SK-N-SH treated with all-trans-retinoic acid at 6 μM for 48 hours (cell line): ENCODE data around the gene OTC.

ENCODE experiments used
- ATAC-seq: fragments of 200-7000 bp; cut with Tn5 transposase; 3 replicates; pipeline ENCODE4 v1.9.1; 2020; ENCODE audit warnings: mild to moderate bottlenecking, moderate library complexity
- ARNTL ChIP-seq: fragments of 450-650 bp; formaldehyde crosslinking; IDR thresholded peaks from 2 replicates; pipeline ENCODE4 v1.5.0; 2020; ENCODE audit warnings: low read depth, mild to moderate bottlenecking, moderate library complexity, borderline replicate concordance
- BACH2 ChIP-seq: fragments of 250-450 bp; sonication (Bioruptor Pico); IDR thresholded peaks from 2 replicates; pipeline ENCODE4 v1.9.0; 2021; ENCODE audit warnings: mild to moderate bottlenecking, borderline replicate concordance
- CSDC2 ChIP-seq: fragments of 250-450 bp; sonication (Bioruptor Pico); IDR thresholded peaks from 2 replicates; pipeline ENCODE4 v1.5.0; 2020; ENCODE audit warnings: mild to moderate bottlenecking, moderate library complexity
- ESRRG ChIP-seq: fragments of 250-450 bp; sonication (Bioruptor Pico); IDR thresholded peaks from 2 replicates; pipeline ENCODE4 v1.6.1; 2021; ENCODE audit warnings: mild to moderate bottlenecking
- GLIS3 ChIP-seq: fragments of 250-450 bp; sonication (Bioruptor Pico); IDR thresholded peaks from 2 replicates; pipeline ENCODE4 v1.5.0; 2020; ENCODE audit warnings: mild to moderate bottlenecking, moderate library complexity
- OSR1 ChIP-seq: fragments of 250-450 bp; sonication (Bioruptor Pico); IDR thresholded peaks from 2 replicates; pipeline ENCODE4 v1.8.0; 2022; ENCODE audit warnings: moderate library complexity, mild to moderate bottlenecking, inconsistent platforms
- PPARA ChIP-seq: fragments of 250-450 bp; sonication (Bioruptor Pico); IDR thresholded peaks from 2 replicates; pipeline ENCODE4 v1.5.0; 2020; ENCODE audit warnings: mild to moderate bottlenecking, borderline replicate concordance
- RARB ChIP-seq: fragments of 250-450 bp; sonication (Bioruptor Pico); IDR thresholded peaks from 2 replicates; pipeline ENCODE4 v1.8.0; 2021; ENCODE audit warnings: mild to moderate bottlenecking, moderate library complexity
- SNAI2 ChIP-seq: fragments of 250-450 bp; sonication (Bioruptor Pico); IDR thresholded peaks from 2 replicates; pipeline ENCODE4 v1.5.0; 2020; ENCODE audit warnings: mild to moderate bottlenecking, moderate library complexity
- TCF4 ChIP-seq: fragments of 250-450 bp; sonication (Bioruptor Pico); IDR thresholded peaks from 2 replicates; pipeline ENCODE4 v1.8.0; 2021; ENCODE audit warnings: mild to moderate bottlenecking, moderate library complexity, borderline replicate concordance
- TOX ChIP-seq: fragments of 250-450 bp; sonication (Bioruptor Pico); IDR thresholded peaks from 2 replicates; pipeline ENCODE4 v1.8.0; 2021; ENCODE audit warnings: mild to moderate bottlenecking, moderate library complexity, borderline replicate concordance
- ZC3H10 ChIP-seq: fragments of 250-450 bp; sonication (Bioruptor Pico); IDR thresholded peaks from 2 replicates; pipeline ENCODE4 v1.5.1; 2021; ENCODE audit warnings: mild to moderate bottlenecking, moderate library complexity
- ZFP3 ChIP-seq: fragments of 250-450 bp; sonication (Bioruptor Pico); IDR thresholded peaks from 2 replicates; pipeline ENCODE4 v1.5.0; 2020; ENCODE audit warnings: mild to moderate bottlenecking, moderate library complexity
- ZFP30 ChIP-seq: fragments of 450-650 bp; formaldehyde crosslinking; IDR thresholded peaks from 2 replicates; pipeline ENCODE4 v1.5.0; 2022; ENCODE audit warnings: mild to moderate bottlenecking, moderate library complexity
- ZNF70 ChIP-seq: fragments of 450-650 bp; formaldehyde crosslinking; IDR thresholded peaks from 2 replicates; pipeline ENCODE4 v1.5.0; 2020; ENCODE audit warnings: mild to moderate bottlenecking, moderate library complexity
- ZNF8 ChIP-seq: fragments of 450-650 bp; formaldehyde crosslinking; IDR thresholded peaks from 2 replicates; pipeline ENCODE4 v1.5.0; 2020; ENCODE audit warnings: mild to moderate bottlenecking, moderate library complexity
- TF ChIP-seq, protein P1 (sequence below): fragments of 250-450 bp; sonication (Bioruptor Pico); IDR thresholded peaks from 2 replicates; pipeline ENCODE4 v1.5.0; 2020; ENCODE audit warnings: mild to moderate bottlenecking, moderate library complexity
- TF ChIP-seq, protein P2 (sequence below): fragments of 250-450 bp; sonication (Bioruptor Pico); IDR thresholded peaks from 2 replicates; pipeline ENCODE4 v1.5.1; 2020; ENCODE audit warnings: low read depth, mild to moderate bottlenecking, moderate library complexity
- TF ChIP-seq, protein P3 (sequence below): fragments of 250-450 bp; sonication (Bioruptor Pico); IDR thresholded peaks from 2 replicates; pipeline ENCODE4 v1.8.0; 2021; ENCODE audit warnings: low read depth, mild to moderate bottlenecking, moderate library complexity, borderline replicate concordance
- TF ChIP-seq, protein P4 (sequence below): fragments of 250-450 bp; sonication (Bioruptor Pico); IDR thresholded peaks from 2 replicates; pipeline ENCODE4 v1.8.0; 2020; ENCODE audit warnings: mild to moderate bottlenecking, moderate library complexity, borderline replicate concordance

Gene OTC

DNA sequence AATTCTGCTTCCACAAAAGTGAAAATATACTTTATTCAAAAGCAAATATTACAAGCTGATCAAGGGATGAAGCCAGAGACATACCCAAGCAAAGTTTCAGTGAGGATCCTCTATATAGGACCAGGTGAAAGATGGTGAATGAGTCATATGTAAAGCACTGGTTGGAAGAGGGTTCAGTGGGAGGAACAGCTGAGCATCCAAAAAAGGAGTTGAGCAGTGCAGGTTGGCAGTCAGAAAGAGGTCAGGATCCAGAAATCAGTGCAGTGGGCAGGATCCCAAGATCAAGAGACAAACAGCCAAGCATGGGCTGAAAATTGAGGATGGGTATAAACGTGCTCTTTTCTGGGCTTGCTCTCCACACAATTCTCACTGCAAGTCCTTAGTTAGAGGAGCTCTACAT, 30.3 kb downstream of the OTC start:
- TF ChIP-seq ZFP3 (CRISPR knock-in tag) (no peak), ZFP30 (CRISPR knock-in tag) (no peak), ESRRG (CRISPR knock-in tag) (no peak), ZNF70 (CRISPR knock-in tag) (no peak), SNAI2 (no peak), TOX (no peak), BACH2 (no peak)
- TF ChIP-seq, protein P1, sequence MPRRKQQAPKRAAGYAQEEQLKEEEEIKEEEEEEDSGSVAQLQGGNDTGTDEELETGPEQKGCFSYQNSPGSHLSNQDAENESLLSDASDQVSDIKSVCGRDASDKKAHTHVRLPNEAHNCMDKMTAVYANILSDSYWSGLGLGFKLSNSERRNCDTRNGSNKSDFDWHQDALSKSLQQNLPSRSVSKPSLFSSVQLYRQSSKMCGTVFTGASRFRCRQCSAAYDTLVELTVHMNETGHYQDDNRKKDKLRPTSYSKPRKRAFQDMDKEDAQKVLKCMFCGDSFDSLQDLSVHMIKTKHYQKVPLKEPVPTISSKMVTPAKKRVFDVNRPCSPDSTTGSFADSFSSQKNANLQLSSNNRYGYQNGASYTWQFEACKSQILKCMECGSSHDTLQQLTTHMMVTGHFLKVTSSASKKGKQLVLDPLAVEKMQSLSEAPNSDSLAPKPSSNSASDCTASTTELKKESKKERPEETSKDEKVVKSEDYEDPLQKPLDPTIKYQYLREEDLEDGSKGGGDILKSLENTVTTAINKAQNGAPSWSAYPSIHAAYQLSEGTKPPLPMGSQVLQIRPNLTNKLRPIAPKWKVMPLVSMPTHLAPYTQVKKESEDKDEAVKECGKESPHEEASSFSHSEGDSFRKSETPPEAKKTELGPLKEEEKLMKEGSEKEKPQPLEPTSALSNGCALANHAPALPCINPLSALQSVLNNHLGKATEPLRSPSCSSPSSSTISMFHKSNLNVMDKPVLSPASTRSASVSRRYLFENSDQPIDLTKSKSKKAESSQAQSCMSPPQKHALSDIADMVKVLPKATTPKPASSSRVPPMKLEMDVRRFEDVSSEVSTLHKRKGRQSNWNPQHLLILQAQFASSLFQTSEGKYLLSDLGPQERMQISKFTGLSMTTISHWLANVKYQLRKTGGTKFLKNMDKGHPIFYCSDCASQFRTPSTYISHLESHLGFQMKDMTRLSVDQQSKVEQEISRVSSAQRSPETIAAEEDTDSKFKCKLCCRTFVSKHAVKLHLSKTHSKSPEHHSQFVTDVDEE (CRISPR knock-in tag): no peak
- TF ChIP-seq, all 23 proteins: peak for 0
- ATAC-seq: no peak

DNA sequence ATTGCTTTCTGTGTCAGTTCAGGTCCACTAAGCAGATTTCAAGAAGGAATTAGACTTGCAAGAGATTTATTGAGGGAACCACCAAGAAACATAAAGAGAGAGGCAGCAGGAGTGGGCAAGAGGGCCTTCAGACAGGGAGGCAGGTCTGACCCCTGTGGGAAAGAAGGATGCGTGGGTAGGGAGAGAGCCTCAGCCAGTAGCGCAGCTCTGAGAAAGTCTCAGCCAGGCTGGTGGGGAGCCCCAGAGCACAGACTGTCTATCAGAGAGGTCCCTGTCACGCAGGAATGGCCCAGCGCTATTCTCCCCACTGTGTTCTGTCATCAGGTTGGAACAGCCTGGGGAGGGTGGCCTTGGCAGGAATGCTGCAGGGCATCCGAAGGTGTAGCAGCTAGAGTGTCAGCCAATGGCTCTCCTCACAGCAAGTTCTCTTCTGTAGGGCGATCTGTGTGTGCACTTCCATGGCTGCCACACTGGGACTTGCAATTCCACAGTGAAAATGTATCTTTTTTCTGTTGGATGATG, 48.0 kb downstream of the OTC start:
- ATAC-seq: no peak
- TF ChIP-seq, protein P2, sequence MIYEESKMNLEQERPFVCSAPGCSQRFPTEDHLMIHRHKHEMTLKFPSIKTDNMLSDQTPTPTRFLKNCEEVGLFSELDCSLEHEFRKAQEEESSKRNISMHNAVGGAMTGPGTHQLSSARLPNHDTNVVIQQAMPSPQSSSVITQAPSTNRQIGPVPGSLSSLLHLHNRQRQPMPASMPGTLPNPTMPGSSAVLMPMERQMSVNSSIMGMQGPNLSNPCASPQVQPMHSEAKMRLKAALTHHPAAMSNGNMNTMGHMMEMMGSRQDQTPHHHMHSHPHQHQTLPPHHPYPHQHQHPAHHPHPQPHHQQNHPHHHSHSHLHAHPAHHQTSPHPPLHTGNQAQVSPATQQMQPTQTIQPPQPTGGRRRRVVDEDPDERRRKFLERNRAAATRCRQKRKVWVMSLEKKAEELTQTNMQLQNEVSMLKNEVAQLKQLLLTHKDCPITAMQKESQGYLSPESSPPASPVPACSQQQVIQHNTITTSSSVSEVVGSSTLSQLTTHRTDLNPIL: no peak
- no peak for TF ChIP-seq OSR1
- no peak for TF ChIP-seq CSDC2
- no peak for TF ChIP-seq ZC3H10 (CRISPR knock-in tag)
- TF ChIP-seq, protein P3, sequence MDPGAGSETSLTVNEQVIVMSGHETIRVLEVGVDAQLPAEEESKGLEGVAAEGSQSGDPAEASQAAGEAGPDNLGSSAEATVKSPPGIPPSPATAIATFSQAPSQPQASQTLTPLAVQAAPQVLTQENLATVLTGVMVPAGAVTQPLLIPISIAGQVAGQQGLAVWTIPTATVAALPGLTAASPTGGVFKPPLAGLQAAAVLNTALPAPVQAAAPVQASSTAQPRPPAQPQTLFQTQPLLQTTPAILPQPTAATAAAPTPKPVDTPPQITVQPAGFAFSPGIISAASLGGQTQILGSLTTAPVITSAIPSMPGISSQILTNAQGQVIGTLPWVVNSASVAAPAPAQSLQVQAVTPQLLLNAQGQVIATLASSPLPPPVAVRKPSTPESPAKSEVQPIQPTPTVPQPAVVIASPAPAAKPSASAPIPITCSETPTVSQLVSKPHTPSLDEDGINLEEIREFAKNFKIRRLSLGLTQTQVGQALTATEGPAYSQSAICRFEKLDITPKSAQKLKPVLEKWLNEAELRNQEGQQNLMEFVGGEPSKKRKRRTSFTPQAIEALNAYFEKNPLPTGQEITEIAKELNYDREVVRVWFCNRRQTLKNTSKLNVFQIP (CRISPR knock-in tag): no peak
- TF ChIP-seq PPARA (CRISPR knock-in tag): no peak
- no peak for TF ChIP-seq BACH2
- TF ChIP-seq, protein P1 (CRISPR knock-in tag): no peak
- no peak for TF ChIP-seq GLIS3
- TF ChIP-seq ARNTL: no peak
- no peak for TF ChIP-seq ZFP3 (CRISPR knock-in tag)

DNA sequence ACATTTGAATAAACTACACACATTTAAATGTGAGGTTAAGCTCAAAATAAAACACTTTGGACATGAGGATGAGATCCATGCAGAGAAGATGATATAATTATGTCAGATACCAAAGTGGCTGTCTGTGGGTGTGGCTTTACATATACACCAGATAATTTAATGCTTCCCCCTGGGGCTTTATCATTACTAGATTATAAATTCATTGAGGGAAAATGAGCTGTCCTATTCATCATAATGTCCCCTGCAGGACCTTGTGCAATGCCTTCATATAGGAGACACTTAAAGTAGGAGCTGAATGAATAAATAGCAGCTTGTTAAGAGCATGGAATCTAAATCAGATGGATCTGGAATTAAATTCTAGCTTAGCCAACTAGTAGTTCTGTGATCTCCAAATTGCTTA, 49.7 kb downstream of the OTC start:
- no peak for ATAC-seq
- TF ChIP-seq ZFP3 (CRISPR knock-in tag) (no peak), TCF4 (CRISPR knock-in tag) (no peak), RARB (CRISPR knock-in tag) (no peak), TOX (no peak), BACH2 (no peak), CSDC2 (no peak)
- TF ChIP-seq, protein P2: no peak

DNA sequence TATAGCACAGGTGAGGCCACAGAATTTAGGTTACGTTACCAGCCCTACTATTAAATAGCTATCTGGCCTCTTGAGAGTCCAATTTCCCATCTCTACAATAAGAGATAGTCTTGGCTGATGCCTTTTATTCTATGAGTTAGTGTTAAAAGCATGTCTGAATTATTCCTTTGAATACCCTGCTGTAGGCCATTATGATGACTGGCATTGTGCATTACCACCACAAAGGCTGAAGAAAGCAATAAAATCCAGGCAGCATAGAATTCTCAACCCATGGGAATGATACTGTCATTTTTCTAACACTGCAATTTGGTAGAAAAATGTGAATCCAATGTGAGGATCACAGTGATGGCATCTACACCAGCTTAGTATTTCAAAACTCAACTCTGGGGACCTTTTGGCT, 51.4 kb downstream of the OTC start:
- no peak for ATAC-seq
- no peak for TF ChIP-seq ZNF8 (CRISPR knock-in tag)
- TF ChIP-seq TOX: no peak
- TF ChIP-seq, protein P2: no peak
- TF ChIP-seq TCF4 (CRISPR knock-in tag): no peak
- TF ChIP-seq, protein P4, sequence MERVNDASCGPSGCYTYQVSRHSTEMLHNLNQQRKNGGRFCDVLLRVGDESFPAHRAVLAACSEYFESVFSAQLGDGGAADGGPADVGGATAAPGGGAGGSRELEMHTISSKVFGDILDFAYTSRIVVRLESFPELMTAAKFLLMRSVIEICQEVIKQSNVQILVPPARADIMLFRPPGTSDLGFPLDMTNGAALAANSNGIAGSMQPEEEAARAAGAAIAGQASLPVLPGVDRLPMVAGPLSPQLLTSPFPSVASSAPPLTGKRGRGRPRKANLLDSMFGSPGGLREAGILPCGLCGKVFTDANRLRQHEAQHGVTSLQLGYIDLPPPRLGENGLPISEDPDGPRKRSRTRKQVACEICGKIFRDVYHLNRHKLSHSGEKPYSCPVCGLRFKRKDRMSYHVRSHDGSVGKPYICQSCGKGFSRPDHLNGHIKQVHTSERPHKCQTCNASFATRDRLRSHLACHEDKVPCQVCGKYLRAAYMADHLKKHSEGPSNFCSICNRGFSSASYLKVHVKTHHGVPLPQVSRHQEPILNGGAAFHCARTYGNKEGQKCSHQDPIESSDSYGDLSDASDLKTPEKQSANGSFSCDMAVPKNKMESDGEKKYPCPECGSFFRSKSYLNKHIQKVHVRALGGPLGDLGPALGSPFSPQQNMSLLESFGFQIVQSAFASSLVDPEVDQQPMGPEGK: no peak
- no peak for TF ChIP-seq SNAI2
- no peak for TF ChIP-seq ESRRG (CRISPR knock-in tag)
- no peak for TF ChIP-seq CSDC2
- TF ChIP-seq, protein P1 (CRISPR knock-in tag): no peak
- TF ChIP-seq ZC3H10 (CRISPR knock-in tag): no peak
